CD4-positive, alpha-beta T cell treated with Interleukin-12 subunit alpha and Interleukin-12 subunit beta, for 1 hour (primary cell): ENCODE measurements around the gene VSTM4.

Experiments used
- DNase-seq: peaks from one replicate; pipeline ENCODE4 v3.0.0-alpha.2; 2020

VSTM4 gene

DNA sequence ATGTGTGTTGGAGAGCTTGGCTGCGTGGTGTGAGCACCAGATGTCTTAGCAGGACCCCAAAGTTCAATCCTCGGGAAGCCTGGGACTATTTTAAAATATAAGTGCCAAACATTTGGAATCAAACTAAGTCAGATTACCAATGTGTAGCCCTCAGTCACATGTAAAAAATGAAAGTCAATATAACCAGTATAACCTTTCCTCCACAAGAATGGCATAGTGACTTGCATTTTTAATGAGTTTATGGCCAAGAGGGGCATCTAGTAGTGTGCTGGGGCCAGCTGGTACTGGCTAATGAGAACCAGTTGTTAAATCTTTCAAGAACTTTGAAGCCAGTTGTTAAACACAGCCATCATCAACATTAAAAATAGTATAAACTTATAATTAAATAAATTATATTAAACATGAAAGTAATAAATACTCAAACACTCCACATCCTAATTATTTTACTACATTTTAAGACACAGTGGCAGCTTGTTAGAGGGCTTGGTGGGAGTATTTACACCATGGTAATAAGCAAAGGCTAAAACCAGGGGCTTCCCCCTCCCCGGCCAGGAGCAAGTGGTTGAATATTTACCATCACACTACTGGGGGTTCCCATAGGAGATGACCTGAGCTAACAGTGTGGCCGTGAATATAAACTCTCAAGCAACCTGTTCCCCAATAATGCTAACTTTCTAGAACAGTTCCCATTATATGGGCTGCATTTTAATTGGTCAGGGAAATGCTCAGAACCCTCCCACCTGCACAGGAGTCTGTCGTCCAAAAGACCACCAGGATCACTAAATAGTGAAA is 26.4 kb upstream of the VSTM4 start:
- DNase-seq: no peak

DNA sequence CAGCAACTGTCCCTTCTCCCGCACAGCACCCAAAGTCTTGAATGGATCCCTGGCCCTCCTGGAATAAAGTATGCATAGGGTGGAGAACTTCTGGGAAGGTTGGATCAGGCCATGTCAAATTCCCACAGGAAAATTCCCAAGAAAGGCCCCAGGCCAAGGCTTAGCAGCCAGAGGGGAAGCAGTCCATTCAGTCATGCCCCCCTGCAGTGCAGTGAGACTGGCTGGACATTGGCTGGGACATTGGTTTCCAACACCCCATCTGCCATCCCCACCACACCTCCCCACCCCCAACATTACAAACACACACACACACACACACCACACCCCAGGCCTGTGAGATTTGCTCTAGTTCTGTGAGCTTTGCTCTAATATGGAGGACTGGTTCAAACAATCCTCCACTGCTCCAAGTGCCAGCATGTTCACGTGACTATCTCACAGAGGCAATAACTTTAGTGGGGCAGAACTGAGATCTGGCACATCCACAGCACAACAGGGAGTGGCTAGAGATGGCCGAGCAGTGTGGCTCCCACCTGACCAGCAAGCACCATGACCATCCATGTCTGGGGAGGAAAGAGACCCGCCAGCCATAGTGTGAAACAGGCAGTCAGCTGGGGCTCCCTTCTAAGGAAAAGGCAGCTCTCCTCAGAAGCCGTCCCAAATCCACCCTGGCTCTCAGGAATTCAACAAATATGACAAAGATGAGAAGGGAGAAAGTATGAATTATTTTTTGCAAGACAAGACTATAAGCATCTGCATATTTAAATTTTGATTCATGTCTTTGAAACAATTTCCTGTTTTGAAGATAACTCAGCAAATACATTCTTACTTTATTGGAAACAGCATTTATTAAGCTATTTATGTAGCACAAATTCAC is 25.2 kb upstream of the VSTM4 start:
- DNase-seq: no peak

- DNase-seq: no peak
These were observed 24.5 kb upstream of the VSTM4 start for GRCh38 chr10:49139846-49140195.

DNA sequence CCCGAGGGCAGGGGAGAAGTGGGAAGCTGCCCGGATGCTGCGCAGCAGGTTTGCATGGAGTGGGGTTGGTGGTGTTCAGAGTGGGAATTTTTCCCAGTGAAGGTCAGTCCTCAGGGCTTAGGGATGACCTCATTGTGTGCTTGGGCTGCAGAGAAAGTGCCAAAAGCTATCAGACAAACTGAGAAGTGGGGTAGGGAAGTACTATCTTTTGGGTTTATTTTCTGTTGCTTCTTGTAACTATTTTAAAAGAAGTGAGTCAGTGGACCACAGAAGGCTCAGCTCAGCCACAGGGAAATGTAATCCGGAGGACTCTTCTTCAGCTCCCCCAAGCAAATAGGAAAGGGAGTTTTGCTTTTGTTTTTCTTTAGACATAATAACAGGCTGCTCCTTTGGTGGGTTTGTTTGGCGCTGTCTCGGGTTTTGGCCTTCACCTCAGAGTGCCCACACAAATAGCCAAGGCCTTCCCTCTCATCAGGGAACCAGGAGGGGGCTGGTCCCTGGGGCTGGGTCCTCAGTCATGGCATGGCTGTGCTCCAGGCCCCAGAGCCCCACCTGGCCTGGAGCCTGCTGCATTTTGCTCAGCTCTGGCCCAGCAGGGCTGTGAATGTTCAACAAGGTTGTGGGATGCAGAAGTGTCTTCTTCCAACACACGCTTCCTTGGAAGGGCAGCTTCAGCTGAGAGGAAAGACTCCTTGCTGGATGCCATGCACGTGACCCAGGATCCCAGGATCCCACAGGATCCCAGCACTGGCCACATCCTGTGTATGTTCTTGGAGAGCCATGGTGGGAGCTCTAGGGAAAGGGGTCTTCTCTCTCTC is 23.9 kb upstream of the VSTM4 start:
- DNase-seq: no peak

DNA sequence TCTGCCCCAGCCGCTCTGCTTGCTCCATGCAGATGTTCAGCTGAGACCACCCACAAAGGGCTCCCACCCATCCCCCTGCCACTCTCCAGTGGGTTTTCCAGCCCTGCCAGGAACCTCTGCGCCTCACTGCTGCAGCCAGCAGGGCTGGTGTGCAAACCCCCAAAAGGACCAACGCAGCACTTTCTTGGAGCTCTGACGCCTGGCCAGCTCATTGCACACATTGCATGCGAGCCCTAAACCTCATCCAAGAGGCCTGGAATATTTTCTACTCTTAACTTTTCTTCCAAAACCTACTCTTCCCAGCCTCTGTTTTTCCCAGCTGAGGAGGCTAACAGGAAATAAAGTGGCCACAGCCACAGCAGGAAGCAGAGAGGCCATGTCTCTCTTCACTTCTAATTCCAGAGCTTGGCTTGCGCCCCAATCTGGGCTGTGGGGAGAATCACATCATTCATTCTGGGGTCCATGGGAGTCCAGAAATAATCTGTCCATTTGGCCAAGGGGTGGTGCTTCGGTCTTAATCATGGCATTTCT is 23.1 kb upstream of the VSTM4 start:
- no peak for DNase-seq

DNA sequence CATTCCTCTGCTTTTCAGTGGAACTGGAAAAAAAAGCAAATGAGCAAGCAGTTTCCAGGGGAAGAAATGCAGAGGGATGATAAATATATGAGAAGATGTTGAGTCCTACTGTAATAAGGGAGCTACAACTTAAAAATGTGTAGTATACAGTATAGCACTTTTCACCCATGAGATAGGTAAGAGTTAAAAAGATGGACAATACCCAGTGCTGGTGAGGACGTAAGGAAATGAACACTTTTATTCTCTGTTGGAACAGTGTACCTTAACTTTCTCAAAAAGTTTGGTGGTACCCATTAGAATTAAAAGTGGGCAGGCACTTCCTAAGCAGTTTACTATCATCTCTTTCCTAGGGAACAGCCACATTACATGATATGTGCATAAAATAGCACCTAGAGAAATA is 21.2 kb upstream of the VSTM4 start:
- DNase-seq: no peak

DNA sequence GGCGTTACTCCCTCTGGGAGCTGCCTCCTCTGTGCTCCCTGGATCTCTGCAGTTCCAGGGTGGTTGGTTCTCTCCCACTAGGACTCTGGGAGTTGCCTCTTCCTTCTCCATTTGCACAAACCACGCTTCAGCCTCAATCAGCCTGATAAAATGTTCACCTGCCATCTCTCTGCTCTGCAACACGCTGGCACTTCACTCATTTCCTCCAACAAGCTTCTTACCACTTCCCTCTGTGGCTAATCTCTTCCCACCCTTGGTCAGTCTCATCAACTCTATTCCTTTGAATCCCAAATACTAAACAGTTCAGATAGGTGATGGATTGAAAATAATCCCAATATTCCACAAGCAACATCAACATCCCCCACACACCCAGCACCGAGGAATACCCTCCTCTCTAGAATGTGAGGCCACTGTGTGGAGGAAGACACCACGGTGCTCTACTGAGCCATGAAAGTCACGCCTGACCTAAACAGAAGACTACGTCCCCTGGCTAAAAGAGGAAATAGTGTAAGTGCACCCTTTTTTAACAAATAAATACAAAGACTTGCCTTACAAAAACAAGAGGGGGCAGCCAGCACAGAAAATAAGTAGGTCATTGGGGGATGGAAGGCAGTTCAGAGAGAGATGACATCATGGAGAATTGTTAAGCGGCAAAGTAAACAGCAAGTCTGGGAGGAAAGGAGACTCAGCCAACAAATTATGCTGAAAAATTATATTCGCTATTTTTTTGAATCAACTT is 20.4 kb upstream of the VSTM4 start:
- no peak for DNase-seq

- DNase-seq: no peak
These were observed 19.0 kb upstream of the VSTM4 start for GRCh38 chr10:49134327-49134726.

DNA sequence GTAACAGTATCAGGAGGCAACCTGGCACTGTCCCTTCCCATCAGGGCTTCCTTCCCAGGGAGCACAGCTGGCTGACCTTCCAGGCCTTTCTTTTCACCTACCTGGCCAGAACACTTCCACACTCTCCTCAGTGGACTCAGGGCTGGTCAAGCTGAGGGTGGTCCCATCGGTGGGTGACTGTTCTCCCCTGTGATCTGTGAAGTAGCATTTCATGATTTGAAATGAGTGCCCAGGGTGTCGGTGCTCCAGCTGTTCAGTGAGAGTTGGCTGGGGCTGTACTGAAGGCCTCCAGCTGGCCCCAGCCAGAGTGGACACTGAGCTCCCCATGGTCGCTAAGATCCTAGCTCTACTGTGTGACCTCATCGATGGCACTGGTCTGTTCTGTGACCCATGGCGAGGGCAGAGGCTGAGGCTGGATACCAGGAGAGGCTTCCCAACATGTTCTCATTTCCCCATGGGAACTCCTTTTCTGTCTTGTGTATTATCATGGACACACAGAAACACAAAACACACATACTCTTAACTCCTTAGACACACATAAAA is 18.5 kb upstream of the VSTM4 start, which contains the start of gene FAM170B:
Gene FAM170B, minus strand, starts transcription at position 316 of the 543 bp plus-strand sequence. Its CDS starts 103 bp downstream, at position 213.
- no peak for DNase-seq

DNA sequence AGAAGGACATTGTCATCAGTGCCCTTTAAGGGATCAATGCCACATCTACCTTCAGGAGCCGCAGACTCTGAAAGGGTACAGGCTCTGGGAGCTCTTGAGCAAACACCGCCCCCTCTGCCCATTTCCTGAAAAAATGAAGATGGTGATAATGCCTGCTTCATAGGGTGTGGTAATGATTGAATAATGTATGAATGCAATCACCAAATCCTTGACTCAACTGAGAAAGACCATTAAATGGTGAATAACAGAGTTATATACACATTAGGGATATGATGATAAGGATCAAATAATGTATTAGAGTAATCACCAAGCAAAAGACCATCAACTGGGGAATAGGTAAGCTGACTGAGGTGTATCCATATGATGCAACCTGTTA is 17.0 kb upstream of the VSTM4 start:
- no peak for DNase-seq

GRCh38 chr10:49131507-49132361 is 16.4 kb upstream of the VSTM4 start:
- no peak for DNase-seq

DNA sequence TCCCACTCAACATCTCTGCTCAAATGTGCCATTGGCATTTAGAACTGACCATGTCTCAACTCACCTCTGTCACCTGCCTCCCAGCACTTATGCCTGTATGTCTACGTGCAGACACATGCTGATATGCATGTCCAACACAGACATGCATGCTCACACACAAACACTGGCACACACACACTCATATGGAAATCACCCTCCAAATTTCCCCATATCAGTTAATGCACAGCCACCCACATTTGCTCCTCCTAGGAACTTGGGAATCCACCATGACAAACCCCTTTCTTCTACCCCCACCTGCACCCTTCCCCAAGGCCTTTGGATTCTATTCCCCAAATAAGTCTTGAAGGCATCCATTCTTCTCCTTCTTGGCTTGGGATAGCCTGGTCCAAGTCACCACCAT is 14.1 kb upstream of the VSTM4 start:
- DNase-seq: no peak

- no peak for DNase-seq
These were observed 13.5 kb upstream of the VSTM4 start for GRCh38 chr10:49128854-49129253.

- DNase-seq: no peak
These were observed 8.9 kb upstream of the VSTM4 start for GRCh38 chr10:49123981-49124950.

DNA sequence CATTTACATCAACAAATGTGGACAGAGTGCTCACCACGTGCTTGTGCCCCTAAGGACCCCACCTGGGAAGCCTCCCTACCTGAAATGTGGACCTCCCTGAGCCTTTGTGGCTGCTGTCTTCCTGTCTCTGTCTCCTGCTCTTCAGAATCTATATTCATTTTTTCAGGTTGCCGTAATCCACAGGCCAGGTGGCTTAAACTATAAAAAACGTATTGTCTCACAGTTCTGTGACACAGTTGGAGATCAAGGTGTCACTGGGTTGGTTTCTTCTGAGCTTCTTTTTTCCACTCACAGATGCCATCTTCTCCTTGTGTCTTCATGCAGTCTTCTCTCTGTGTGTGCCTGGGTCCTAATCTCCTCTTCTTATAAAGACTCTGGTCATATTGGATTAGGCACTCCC is 5.6 kb upstream of the VSTM4 start:
- no peak for DNase-seq

- no peak for DNase-seq
These were observed 4.4 kb upstream of the VSTM4 start for GRCh38 chr10:49119746-49120145.

DNA sequence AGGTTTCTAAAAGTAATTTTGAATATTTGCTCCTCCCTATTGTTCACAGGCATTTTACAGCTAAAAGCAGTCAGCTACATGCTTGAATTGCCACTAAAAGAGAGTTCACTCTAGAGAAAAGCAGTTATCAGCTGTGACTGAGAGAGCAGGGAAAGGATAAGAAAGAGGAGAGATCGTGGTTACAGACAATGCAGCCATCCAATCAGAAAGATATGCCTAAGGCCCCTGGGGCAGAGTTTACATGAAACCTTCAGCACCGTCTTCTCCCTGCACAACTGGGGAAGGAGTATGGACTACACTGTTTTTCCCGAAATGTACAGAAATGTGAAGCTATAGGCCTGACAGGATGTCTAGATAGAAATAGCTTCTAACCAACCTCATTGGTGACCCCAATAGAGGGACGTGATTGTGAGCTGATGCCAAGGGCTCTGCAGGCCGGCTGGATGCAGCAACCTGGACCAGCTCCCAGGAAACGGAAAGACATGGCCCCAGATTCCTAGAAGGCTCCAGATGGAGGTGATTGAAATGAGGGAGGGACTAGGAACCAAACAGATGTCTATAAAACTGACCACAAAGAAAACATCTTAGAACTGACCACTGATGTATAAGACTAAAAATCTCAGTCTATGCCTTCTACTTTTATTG is 3.2 kb upstream of the VSTM4 start:
- DNase-seq: no peak

DNA sequence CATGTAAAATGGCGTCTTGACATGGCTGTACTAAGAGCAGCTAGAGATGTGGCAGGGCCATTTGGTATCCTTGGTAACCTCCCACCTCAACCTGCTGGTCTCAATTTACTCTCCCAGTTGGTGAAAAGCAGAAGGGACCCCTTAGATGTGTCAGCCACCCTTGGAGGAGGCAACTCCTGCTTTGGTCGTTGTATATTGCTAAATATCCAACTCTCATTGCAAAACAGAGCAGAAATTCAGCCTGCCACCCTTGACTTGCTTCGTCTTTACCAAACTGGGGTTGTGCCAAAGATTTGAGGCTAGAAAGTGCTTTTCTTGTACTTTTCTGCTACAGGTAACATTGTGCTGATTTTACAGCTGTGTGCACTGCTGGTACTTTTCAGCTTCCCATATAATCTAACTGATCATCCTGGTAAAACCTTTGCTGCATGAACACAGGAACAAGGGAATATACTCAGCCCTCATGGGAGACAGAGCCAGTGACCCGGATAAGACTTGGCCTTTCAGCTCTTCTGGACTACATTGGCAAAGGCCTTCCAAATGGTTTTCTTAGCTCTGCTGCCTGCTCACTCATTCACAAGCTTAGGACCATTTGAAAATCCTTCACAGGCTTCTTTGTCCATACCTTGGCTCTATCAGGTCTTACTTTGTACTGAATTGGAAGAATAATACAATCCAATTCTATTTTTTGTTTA is 2.2 kb upstream of the VSTM4 start:
- DNase-seq: no peak
